ENCODE data around the gene GLCE. TPM values are rescaled to one million over a fixed set of nuclear protein-coding genes. Genes with fewer than 3 reads are reported as not detected.

GLCE gene
- total and polyA plus RNA-seq, 9 of the 15 experiments (the other 6 are each of a cell fraction or from before 2014, with no cell fraction given): 4.6 to 12.3 (median 10.6) TPM

GRCh38 chr15:69160141-69160993, at the start of gene GLCE (continued):
- TF ChIP-seq RBM34 (IDR thresholded peaks at IDR 0.05; ENCODE audit: borderline replicate concordance, insufficient read depth, low read length) (no peak), POLR3G (IDR thresholded peaks at IDR 0.05; ENCODE audit: extremely low read depth, insufficient read length, insufficient replicate concordance) (no peak), SMAD2 (IDR thresholded peaks at IDR 0.05; ENCODE audit: low read depth, low read length) (no peak), FOXJ2 (tag; IDR thresholded peaks at IDR 0.05) (no peak), PATZ1 (CRISPR knock-in tag; IDR thresholded peaks at IDR 0.05; ENCODE audit: borderline replicate concordance) (no peak), POLR3A (IDR thresholded peaks at IDR 0.05; ENCODE audit: borderline replicate concordance, extremely low read depth, insufficient read depth, insufficient read length) (no peak), ZNF79 (CRISPR knock-in tag; IDR thresholded peaks at IDR 0.05; ENCODE audit: low read depth) (no peak), CCAR2 (IDR thresholded peaks at IDR 0.05; ENCODE audit: low read depth, low read length) (no peak), ZNF77 (CRISPR knock-in tag; IDR thresholded peaks at IDR 0.05) (no peak), ZNF280A (IDR thresholded peaks at IDR 0.05; ENCODE audit: low read depth, partially characterized antibody) (no peak), IRF1 (CRISPR knock-in tag; IDR thresholded peaks at IDR 0.05; ENCODE audit: borderline replicate concordance) (no peak), USF1 (CRISPR knock-in tag; IDR thresholded peaks at IDR 0.05) (no peak), RNF2 (IDR thresholded peaks at IDR 0.05) (no peak), FOS (IDR thresholded peaks at IDR 0.05; ENCODE audit: extremely low read depth, insufficient read length) (peak; percentile 71), TFAM (CRISPR knock-in tag; conservative IDR thresholded peaks at IDR 0.05) (no peak), RBM39 (optimal IDR thresholded peaks at IDR 0.05; ENCODE audit: low read depth, low read length) (no peak), POLR2H (tag; IDR thresholded peaks at IDR 0.05; ENCODE audit: low read depth) (peak; percentile 74; the same call in 1 of the 2 replicates), FOXJ3 (CRISPR knock-in tag; IDR thresholded peaks at IDR 0.05) (no peak), BCOR (IDR thresholded peaks at IDR 0.05) (peak; percentile 19; the same call in 1 of the 2 replicates), MNT (conservative IDR thresholded peaks at IDR 0.05) (no peak), TAF1 (IDR thresholded peaks at IDR 0.05; ENCODE audit: control insufficient read depth, extremely low read depth, insufficient read depth, low read length, severe bottlenecking) (peak; percentile 74)
